ENCODE measurements around the gene TEX22.
A peak's percentile ranks its signal among the peaks of the same experiment; 100 is the strongest.

TEX22 gene

DNA sequence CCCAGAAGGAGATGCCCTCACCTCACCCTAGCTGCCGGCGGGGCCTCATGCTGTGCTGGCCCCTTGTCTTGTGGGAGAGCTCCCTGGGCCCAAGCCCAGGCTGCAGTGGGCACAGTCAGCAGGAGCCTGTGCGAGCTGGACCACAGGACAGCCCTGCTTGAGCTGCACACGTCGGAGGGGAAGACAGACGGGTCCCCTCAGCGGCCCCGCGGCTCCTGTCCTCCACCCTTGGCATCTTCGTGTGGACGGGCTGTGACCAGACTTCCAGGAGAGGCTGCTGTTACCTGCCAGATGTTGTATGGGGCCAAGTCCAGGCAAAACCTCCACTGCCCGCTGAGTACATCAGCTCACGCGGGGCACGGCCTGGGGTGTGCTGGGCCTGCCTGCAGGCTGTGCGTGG is 9.4 kb upstream of the TEX22 start:
- Histone ChIP-seq H4K20me1 (ENCODE audit: insufficient read depth, low read length, poor library complexity, severe bottlenecking) (no peaks in the 10 kb centered on the region), H3K27me3 (ENCODE audit: insufficient read depth, low read length, poor library complexity, severe bottlenecking) (no peaks in the 10 kb centered on the region), H3K79me2 (ENCODE audit: insufficient read depth, low read length) (no peaks in the 10 kb centered on the region), H3K36me3 (ENCODE audit: insufficient read depth, low read length) (peaks cover 5% of the 10 kb centered on the region; the same call in 1 of the 2 replicates), H3K9me2 (replicated peaks; ENCODE audit: low read depth, low read length) (no peaks in the 10 kb centered on the region), H3K9me3 (ENCODE audit: insufficient read depth, low read depth, low read length) (no peaks in the 10 kb centered on the region), H2AFZ (ENCODE audit: low read length) (no peak overlapping the region), H3F3A (ENCODE audit: low read depth) (no peaks in the 10 kb centered on the region), H3K4me2 (ENCODE audit: low read depth, low read length, poor library complexity, severe bottlenecking) (no peak overlapping the region), H3K4me3 (ENCODE audit: low read length, poor library complexity, severe bottlenecking) (no peak overlapping the region), H3K4me1 (ENCODE audit: insufficient read depth, low read length, poor library complexity, severe bottlenecking) (peaks cover 19% of the 10 kb centered on the region), H3K9ac (ENCODE audit: low read depth, low read length, poor library complexity, severe bottlenecking) (no peak overlapping the region)
- TF ChIP-seq, protein P1, sequence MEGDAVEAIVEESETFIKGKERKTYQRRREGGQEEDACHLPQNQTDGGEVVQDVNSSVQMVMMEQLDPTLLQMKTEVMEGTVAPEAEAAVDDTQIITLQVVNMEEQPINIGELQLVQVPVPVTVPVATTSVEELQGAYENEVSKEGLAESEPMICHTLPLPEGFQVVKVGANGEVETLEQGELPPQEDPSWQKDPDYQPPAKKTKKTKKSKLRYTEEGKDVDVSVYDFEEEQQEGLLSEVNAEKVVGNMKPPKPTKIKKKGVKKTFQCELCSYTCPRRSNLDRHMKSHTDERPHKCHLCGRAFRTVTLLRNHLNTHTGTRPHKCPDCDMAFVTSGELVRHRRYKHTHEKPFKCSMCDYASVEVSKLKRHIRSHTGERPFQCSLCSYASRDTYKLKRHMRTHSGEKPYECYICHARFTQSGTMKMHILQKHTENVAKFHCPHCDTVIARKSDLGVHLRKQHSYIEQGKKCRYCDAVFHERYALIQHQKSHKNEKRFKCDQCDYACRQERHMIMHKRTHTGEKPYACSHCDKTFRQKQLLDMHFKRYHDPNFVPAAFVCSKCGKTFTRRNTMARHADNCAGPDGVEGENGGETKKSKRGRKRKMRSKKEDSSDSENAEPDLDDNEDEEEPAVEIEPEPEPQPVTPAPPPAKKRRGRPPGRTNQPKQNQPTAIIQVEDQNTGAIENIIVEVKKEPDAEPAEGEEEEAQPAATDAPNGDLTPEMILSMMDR (conservative IDR thresholded peaks at IDR 0.05; ENCODE audit: low read length), result no peak
- no peak for TF ChIP-seq EZH2phosphoT487 (IDR thresholded peaks at IDR 0.05; ENCODE audit: borderline replicate concordance)

DNA sequence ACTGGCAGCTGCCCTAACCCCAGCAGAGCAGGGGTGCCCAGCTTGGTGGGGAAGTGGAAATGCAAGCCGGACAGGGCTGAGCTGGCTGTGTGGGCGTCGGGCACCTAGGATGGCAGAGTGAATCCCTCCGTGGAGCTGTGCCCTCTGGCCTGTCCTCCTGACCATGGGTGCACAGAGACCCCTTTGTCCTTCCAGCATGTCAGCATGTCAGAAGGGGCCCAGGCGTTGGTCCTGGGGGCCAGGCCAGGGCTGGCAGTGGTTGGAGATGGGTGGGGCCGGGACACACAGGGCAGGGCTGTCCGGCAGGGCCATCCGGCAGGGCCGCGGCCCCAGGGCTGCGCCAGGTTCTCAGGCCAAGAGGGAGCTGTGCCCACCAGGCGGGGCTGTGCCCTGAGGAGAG is 8.8 kb upstream of the TEX22 start:
- Histone ChIP-seq H3K4me1 (ENCODE audit: insufficient read depth, low read length, poor library complexity, severe bottlenecking) (peaks cover 22% of the 10 kb centered on the region), H4K20me1 (ENCODE audit: insufficient read depth, low read length, poor library complexity, severe bottlenecking) (no peaks in the 10 kb centered on the region), H3K79me2 (ENCODE audit: insufficient read depth, low read length) (no peaks in the 10 kb centered on the region), H3K4me3 (ENCODE audit: low read length, poor library complexity, severe bottlenecking) (no peak overlapping the region), H3K36me3 (ENCODE audit: insufficient read depth, low read length) (peaks cover 5% of the 10 kb centered on the region; the same call in 1 of the 2 replicates), H3K9me2 (replicated peaks; ENCODE audit: low read depth, low read length) (no peaks in the 10 kb centered on the region), H3K27me3 (ENCODE audit: insufficient read depth, low read length, poor library complexity, severe bottlenecking) (no peaks in the 10 kb centered on the region), H2AFZ (ENCODE audit: low read length) (no peak overlapping the region), H3K4me2 (ENCODE audit: low read depth, low read length, poor library complexity, severe bottlenecking) (peak overlapping the region; percentile 61), H3K9ac (ENCODE audit: low read depth, low read length, poor library complexity, severe bottlenecking) (peak overlapping the region; percentile 62), H3K9me3 (ENCODE audit: insufficient read depth, low read depth, low read length) (no peaks in the 10 kb centered on the region), H3F3A (ENCODE audit: low read depth) (no peaks in the 10 kb centered on the region)
- TF ChIP-seq, protein P1 (conservative IDR thresholded peaks at IDR 0.05; ENCODE audit: low read length), result no peak
- TF ChIP-seq EZH2phosphoT487 (IDR thresholded peaks at IDR 0.05; ENCODE audit: borderline replicate concordance), result no peak

DNA sequence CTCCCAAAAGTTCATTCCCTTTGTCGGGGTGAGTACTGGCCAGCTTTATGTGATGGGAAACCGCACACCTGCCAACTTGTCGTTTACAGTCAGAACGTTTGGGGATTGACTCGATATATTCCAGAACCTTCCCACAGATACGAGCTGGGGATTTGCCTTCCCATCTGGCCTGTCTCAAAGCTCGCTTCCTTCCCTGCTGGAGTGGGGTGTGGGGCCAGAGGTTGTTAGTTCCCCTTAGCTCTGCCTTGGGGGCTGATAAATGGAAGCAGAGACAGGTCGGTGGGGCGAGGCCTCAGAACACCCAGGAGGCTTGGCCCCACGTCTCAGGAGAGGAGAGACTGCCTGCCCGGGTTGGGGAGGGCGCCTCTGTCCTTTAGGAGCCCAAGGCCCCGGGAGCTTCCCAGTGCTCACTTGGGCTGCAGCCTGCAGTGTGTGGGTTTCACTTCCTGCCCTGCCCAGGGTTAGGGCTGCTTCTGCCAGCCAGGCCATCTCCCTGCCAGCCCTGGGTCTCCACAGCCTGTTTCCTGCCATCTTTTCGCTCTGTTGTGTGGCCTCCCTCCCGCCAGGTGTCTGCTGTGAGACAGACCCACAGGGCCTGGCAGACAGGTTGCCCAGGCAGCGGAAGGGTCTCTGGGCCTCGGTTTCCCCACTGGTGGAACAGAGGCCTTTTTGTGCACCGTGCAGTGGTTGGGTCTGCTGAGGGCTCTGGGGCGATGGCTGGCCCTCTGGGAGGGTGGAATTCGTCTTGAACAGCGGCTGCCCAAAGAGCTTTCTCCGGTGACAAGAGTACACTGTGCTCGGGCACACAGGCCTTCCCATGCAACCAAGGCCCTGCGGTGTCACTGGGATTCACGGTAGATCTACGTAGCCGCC is 8.1 kb upstream of the TEX22 start:
- H3K4me2 ChIP-seq (ENCODE audit: low read depth, low read length, poor library complexity, severe bottlenecking), result peak overlapping the region; percentile 61
- no peaks in the 10 kb centered on the region for H3K79me2 ChIP-seq (ENCODE audit: insufficient read depth, low read length)

More for the DNA sequence above, 8.1 kb upstream of the TEX22 start:
- no peak overlapping the region for H2AFZ ChIP-seq (ENCODE audit: low read length)
- no peaks in the 10 kb centered on the region for H3K9me2 ChIP-seq (replicated peaks; ENCODE audit: low read depth, low read length)
- H3K9ac ChIP-seq (ENCODE audit: low read depth, low read length, poor library complexity, severe bottlenecking), result peak overlapping the region; percentile 62
- no peaks in the 10 kb centered on the region for H3K9me3 ChIP-seq (ENCODE audit: insufficient read depth, low read depth, low read length)
- no peaks in the 10 kb centered on the region for H4K20me1 ChIP-seq (ENCODE audit: insufficient read depth, low read length, poor library complexity, severe bottlenecking)
- H3K4me3 ChIP-seq (ENCODE audit: low read length, poor library complexity, severe bottlenecking), result peak overlapping the region; percentile 32
- H3K27me3 ChIP-seq (ENCODE audit: insufficient read depth, low read length, poor library complexity, severe bottlenecking), result no peaks in the 10 kb centered on the region
- no peaks in the 10 kb centered on the region for H3K36me3 ChIP-seq (ENCODE audit: insufficient read depth, low read length)
- no peak for TF ChIP-seq EZH2phosphoT487 (IDR thresholded peaks at IDR 0.05; ENCODE audit: borderline replicate concordance)
- TF ChIP-seq, protein P1 (conservative IDR thresholded peaks at IDR 0.05; ENCODE audit: low read length), result no peak
- H3F3A ChIP-seq (ENCODE audit: low read depth), result no peaks in the 10 kb centered on the region
- peaks cover 28% of the 10 kb centered on the region for H3K4me1 ChIP-seq (ENCODE audit: insufficient read depth, low read length, poor library complexity, severe bottlenecking)

All from Loucy (cell line).